GM12878 (cell line): ENCODE measurements around the gene OLFM1. TPM values are rescaled to one million over a fixed set of nuclear protein-coding genes. Genes with fewer than 3 reads are reported as not detected.

Experiments
- ATAC-seq: fragments of 200-7000 bp; cut with Tn5 transposase; 3 replicates; pipeline ENCODE4 v1.9.1; 2020; ENCODE audit warnings: mild to moderate bottlenecking, moderate library complexity
- BruUV-seq: library from RNA; stranded (reverse); fragments of 400-500 nt; replicated peaks from 2 replicates; lab custom pipeline; 2021; lab: Mats Ljungman, UMichigan
- CTCF ChIA-PET: fragments of 300-600 bp; sonication (Branson Sonifier 250); formaldehyde crosslinking; extraction: SDS; loops from one replicate; lab custom pipeline; 2021; ENCODE audit warnings: inconsistent platforms; lab: Yijun Ruan, JAX
- POLR2A ChIA-PET: fragments of 350-600 bp; formaldehyde crosslinking; extraction: SDS; loops from one replicate; lab custom pipeline; 2021; ENCODE audit warnings: inconsistent platforms; lab: Charles Lee
- RAD21 ChIA-PET: fragments of 300-600 bp; sonication (Branson Sonifier 250); formaldehyde crosslinking; loops from one replicate; lab custom pipeline; 2023; ENCODE audit warnings: antibody characterized with exemption; ENCODE audit not compliant: unreplicated experiment; lab: Charles Lee
- SMC1A ChIA-PET: fragments of 300-600 bp; sonication (Branson Sonifier 250); formaldehyde crosslinking; loops from one replicate; lab custom pipeline; 2023; ENCODE audit not compliant: unreplicated experiment, uncharacterized antibody; lab: Charles Lee
- DNase-seq: peaks from one replicate; pipeline ENCODE4 v3.0.0-alpha.2; 2011; ENCODE audit warnings: low read depth, low spot score
- FAIRE-seq: peaks from 3 replicates; lab custom pipeline; 2011; peaks lifted over from hg19 to GRCh38; lab: Jason Lieb, UNC
- H2AFZ ChIP-seq: 2 replicates; pipeline ENCODE4 v1.6.0; 2011; ENCODE audit warnings: low read depth, low read length, control low read depth; ENCODE audit not compliant: control insufficient read depth
- H3K27ac ChIP-seq: 2 replicates; pipeline ENCODE4 v1.5.1; 2011; ENCODE audit warnings: control low read depth; ENCODE audit not compliant: control insufficient read depth, insufficient read depth
- H3K27me3 ChIP-seq, 2 experiments: replicated peaks in 1 of 2; 2 replicates each; pipeline versions ENCODE4 v1.6.0 to v1.6.1; 2011; ENCODE audit warnings: low read length in 1 of 2; ENCODE audit not compliant: control insufficient read depth in 2 of 2, insufficient read depth in 2 of 2
- H3K36me3 ChIP-seq, 2 experiments: 2 replicates each; pipeline ENCODE4 v1.5.1; 2011; ENCODE audit warnings: low read length in 1 of 2; ENCODE audit not compliant: control insufficient read depth in 2 of 2, insufficient read depth in 2 of 2
- H3K4me1 ChIP-seq: 2 replicates; pipeline ENCODE4 v1.6.1; 2011; ENCODE audit warnings: mild to moderate bottlenecking, low read length, moderate library complexity, mixed read lengths; ENCODE audit not compliant: control insufficient read depth, insufficient read depth
- H3K4me2 ChIP-seq: 2 replicates; pipeline ENCODE4 v1.6.0; 2011; ENCODE audit warnings: control low read depth; ENCODE audit not compliant: control insufficient read depth, insufficient read depth
- H3K4me3 ChIP-seq: fragments of 200-600 bp; sonication (generic); 2 replicates; pipeline ENCODE4 v1.5.1; 2016
- H3K79me2 ChIP-seq: 2 replicates; pipeline ENCODE4 v1.6.0; 2011; ENCODE audit warnings: low read length; ENCODE audit not compliant: control insufficient read depth, insufficient read depth
- H3K9ac ChIP-seq: 2 replicates; pipeline ENCODE4 v1.8.0; 2011; ENCODE audit warnings: low read length, control low read depth, mixed read lengths; ENCODE audit not compliant: control insufficient read depth, insufficient read depth
- H3K9me3 ChIP-seq: replicated peaks from 3 replicates; pipeline ENCODE4 v1.5.1; 2011; ENCODE audit warnings: mild to moderate bottlenecking, low read length; ENCODE audit not compliant: control insufficient read depth, insufficient read depth
- H4K20me1 ChIP-seq: 2 replicates; pipeline ENCODE4 v1.6.0; 2011; ENCODE audit not compliant: control insufficient read depth, insufficient read depth
- BCL11A ChIP-seq: IDR thresholded peaks from 2 replicates; pipeline ENCODE4 v1.6.1; 2011; ENCODE audit warnings: low read depth, low read length
- CBFB ChIP-seq: IDR thresholded peaks from 2 replicates; pipeline ENCODE4 v1.6.1; 2016; ENCODE audit warnings: antibody characterized with exemption, low read depth
- CHD2 ChIP-seq: IDR thresholded peaks from 2 replicates; pipeline ENCODE4 v1.6.1; 2011; ENCODE audit warnings: low read depth, low read length, improper control_type of control experiment, borderline replicate concordance
- KAT2A ChIP-seq: conservative IDR thresholded peaks from 2 replicates; pipeline ENCODE4 v1.6.1; 2011; ENCODE audit warnings: low read depth, low read length; ENCODE audit not compliant: control insufficient read depth
- NFYB ChIP-seq: IDR thresholded peaks from 2 replicates; pipeline ENCODE4 v1.6.1; 2011; ENCODE audit warnings: low read depth, mild to moderate bottlenecking, low read length, improper control_type of control experiment, moderate library complexity; ENCODE audit not compliant: insufficient read depth
- PAX5 ChIP-seq: IDR thresholded peaks from 2 replicates; pipeline ENCODE4 v1.6.1; 2011; ENCODE audit warnings: low read depth, low read length, borderline replicate concordance
- RBBP5 ChIP-seq: fragments of 200-600 bp; sonication (generic); conservative IDR thresholded peaks from 2 replicates; pipeline ENCODE4 v1.6.1; 2016
- SMARCA5 ChIP-seq: fragments of 450-650 bp; IDR thresholded peaks from 2 replicates; pipeline ENCODE4 v1.6.1; 2017; ENCODE audit warnings: mild to moderate bottlenecking
- SUPT20H ChIP-seq: IDR thresholded peaks from 2 replicates; pipeline ENCODE4 v1.6.1; 2011; ENCODE audit warnings: low read depth, mild to moderate bottlenecking, low read length, moderate library complexity, borderline replicate concordance; ENCODE audit not compliant: control insufficient read depth
- TBL1XR1 ChIP-seq: IDR thresholded peaks from 2 replicates; pipeline ENCODE4 v1.6.1; 2012; ENCODE audit warnings: low read depth, low read length, improper control_type of control experiment
- ZBED1 ChIP-seq: IDR thresholded peaks from 2 replicates; pipeline ENCODE4 v1.6.1; 2016; ENCODE audit warnings: borderline replicate concordance
- WGBS: methylation state at CpG from one replicate; pipeline ENCODE4 v1.1.6; 2016; ENCODE audit warnings: low lambda C conversion rate; ENCODE audit not compliant: insufficient replicate concordance, insufficient coverage; ENCODE audit errors: missing lambda C conversion rate; 5-methylcytosine and 5-hydroxymethylcytosine counted together
- in situ Hi-C: fragments of 300-500 bp; cut with MboI; formaldehyde crosslinking; loops from 9 replicates; pipeline ENCODE4 v1.14.3; 2018; ENCODE audit warnings: mixed read lengths
- intact Hi-C: fragments of 100-400 bp; cut with micrococcal nuclease; formaldehyde crosslinking; loops from one replicate; pipeline ENCODE4 v1.14.2; 2022; ENCODE audit not compliant: unreplicated experiment
- polyA plus RNA-seq, 11 experiments: library from polyadenylated mRNA; depleted of rRNA in 4 of 11; unstranded in 6 of 11; stranded (reverse) in 5 of 11; fragments of >200 nt; fragmentation: Nextera tagmentation in 4 of 11; fragmentation: Illumina TruSeq in 1 of 11; extraction: Ambion mirVana in 4 of 11; extraction: Trizol in 1 of 11; gene quantifications; 1 replicate in 1 of 11; 2 replicates in 10 of 11; pipeline versions ENCODE4 v1.2.1 to v1.2.3, GENCODE V29; 2011 to 2016; ENCODE audit warnings: inconsistent platforms in 2 of 11, missing spikeins in 2 of 11, low read depth in 1 of 11
- total RNA-seq, 4 experiments: library from RNA; depleted of rRNA in 3 of 4; stranded (reverse); fragments of >200 nt in 3 of 4; fragmentation: Illumina TruSeq in 1 of 4; extraction: Trizol in 1 of 4; gene quantifications; 2 replicates each; pipeline versions ENCODE4 v1.2.1 to v1.2.3, GENCODE V29; 2013 to 2021
- TF ChIP-seq, protein P1 (sequence below): fragments of 450-650 bp; IDR thresholded peaks from 2 replicates; pipeline ENCODE4 v1.6.1; 2017; ENCODE audit warnings: low read depth, mild to moderate bottlenecking, moderate library complexity
- TF ChIP-seq, protein P2 (sequence below): IDR thresholded peaks from 2 replicates; pipeline ENCODE4 v1.6.1; 2012; ENCODE audit warnings: mild to moderate bottlenecking, low read depth, low read length

OLFM1 gene
- total and polyA plus RNA-seq, 10 of the 15 experiments (the other 5 are each of a cell fraction or from before 2014, with no cell fraction given): not detected

DNA sequence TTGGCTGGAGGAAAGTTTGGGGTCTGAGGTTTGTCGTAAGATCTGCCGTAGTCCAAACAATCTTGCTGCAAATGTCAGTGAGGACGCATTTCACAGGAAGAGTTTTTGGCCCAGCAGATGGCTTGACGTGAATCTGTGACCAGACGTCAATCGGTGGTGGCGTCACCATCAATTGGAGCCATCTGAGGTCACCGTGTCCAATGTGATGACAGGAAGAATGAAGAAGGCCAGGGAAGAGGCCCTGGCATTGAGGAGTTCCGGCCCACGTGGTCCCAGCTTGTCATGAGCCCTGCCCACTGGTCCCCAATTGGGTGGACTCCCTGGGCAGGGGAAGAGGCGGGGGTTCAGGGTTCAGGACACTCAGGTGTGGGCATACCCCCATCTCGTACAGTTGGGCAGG is 79.9 kb downstream of the OLFM1 start:
- Histone ChIP-seq H3K4me3 (no peak overlapping the region), H2AFZ (no peak overlapping the region), H3K36me3 (no peaks in the 10 kb centered on the region), H3K9me3 (no peaks in the 10 kb centered on the region), H3K79me2 (no peaks in the 10 kb centered on the region), H4K20me1 (no peaks in the 10 kb centered on the region), H3K27ac (no peak overlapping the region), H3K27me3 (peaks cover 0 to 2% of the 10 kb centered on the region in 2 experiments; a peak in 2 of 4 replicates), H3K4me1 (no peaks in the 10 kb centered on the region), H3K9ac (no peak overlapping the region), H3K4me2 (no peak overlapping the region)
- SMC1A ChIA-PET: no interaction called here
- intact Hi-C loops: no loop called here
- WGBS: 26% methylated on average over 12 of the region's 12 CpGs
- BruUV-seq: no TSS peak
- in situ Hi-C loops: no loop called here
- TF ChIP-seq NFYB: no peak
- TF ChIP-seq SMARCA5: no peak
- TF ChIP-seq RBBP5: no peak
- RAD21 ChIA-PET: no interaction called here
- CTCF ChIA-PET: no interaction called here
- DNase-seq (no peak), FAIRE-seq (no peak), ATAC-seq (no peak)
- POLR2A ChIA-PET: no interaction called here

DNA sequence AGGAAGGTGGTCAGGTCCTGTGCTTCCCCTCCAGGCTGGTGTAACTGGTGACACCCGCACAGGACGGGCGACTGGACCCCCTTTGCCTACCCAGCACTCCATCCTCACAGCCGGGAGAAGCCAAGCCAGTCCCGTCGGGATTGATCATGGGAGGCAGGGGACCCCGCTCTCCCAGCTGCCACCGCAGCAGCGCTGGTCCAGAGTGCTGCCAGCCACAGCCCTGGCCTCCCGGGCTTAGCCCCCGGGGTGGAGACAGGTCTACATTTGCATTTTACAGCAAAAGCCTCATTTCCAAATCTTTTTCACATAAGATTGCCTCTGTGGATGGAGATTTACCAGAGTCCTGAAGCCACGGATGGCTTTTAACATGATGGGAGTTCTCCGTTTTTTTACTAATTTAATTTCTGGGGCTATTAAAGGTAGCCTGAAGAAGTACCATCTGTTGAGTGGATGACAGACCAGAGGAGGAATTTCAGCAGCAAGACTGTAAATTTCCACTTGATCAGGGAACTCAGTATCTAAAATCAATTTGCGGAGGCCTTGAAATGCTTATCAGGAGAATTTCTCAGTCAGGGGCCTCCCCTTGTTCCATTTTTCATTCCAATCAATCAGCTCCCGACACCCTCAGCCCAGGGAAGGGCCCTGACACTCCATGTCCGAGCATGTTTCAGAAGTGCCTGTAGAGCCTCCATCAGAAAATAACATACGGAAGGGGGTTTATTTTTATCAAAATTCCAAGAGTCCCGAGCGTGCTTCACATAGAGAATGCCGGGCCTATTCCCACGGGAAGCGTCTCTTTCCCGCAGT is 80.6 kb downstream of the OLFM1 start:
- ChIA-PET SMC1A (no interaction called here), RAD21 (no interaction called here), POLR2A (no interaction called here), CTCF (no interaction called here)
- H2AFZ ChIP-seq: no peak overlapping the region
- no peaks in the 10 kb centered on the region for H4K20me1 ChIP-seq
- ATAC-seq: no peak
- H3K4me3 ChIP-seq: no peak overlapping the region
- no TSS peak for BruUV-seq
- H3K9ac ChIP-seq: no peak overlapping the region
- H3K79me2 ChIP-seq: no peaks in the 10 kb centered on the region
- H3K4me1 ChIP-seq: no peaks in the 10 kb centered on the region
- no peak overlapping the region for H3K4me2 ChIP-seq
- WGBS: 35% methylated on average over 23 of the region's 23 CpGs
- H3K27me3 ChIP-seq: peaks cover 0 to 2% of the 10 kb centered on the region in 2 experiments; a peak in 2 of 4 replicates
- no peak for DNase-seq
- no peaks in the 10 kb centered on the region for H3K9me3 ChIP-seq
- intact Hi-C loops (no loop called here), in situ Hi-C loops (no loop called here)
- FAIRE-seq: no peak
- H3K36me3 ChIP-seq: no peaks in the 10 kb centered on the region
- no peak overlapping the region for H3K27ac ChIP-seq
- TF ChIP-seq CBFB: no peak
- no peak for TF ChIP-seq PAX5
- TF ChIP-seq TBL1XR1: no peak
- no peak for TF ChIP-seq KAT2A
- TF ChIP-seq, protein P1, sequence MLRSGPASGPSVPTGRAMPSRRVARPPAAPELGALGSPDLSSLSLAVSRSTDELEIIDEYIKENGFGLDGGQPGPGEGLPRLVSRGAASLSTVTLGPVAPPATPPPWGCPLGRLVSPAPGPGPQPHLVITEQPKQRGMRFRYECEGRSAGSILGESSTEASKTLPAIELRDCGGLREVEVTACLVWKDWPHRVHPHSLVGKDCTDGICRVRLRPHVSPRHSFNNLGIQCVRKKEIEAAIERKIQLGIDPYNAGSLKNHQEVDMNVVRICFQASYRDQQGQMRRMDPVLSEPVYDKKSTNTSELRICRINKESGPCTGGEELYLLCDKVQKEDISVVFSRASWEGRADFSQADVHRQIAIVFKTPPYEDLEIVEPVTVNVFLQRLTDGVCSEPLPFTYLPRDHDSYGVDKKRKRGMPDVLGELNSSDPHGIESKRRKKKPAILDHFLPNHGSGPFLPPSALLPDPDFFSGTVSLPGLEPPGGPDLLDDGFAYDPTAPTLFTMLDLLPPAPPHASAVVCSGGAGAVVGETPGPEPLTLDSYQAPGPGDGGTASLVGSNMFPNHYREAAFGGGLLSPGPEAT: no peak
- TF ChIP-seq SUPT20H: no peak
- TF ChIP-seq, protein P2, sequence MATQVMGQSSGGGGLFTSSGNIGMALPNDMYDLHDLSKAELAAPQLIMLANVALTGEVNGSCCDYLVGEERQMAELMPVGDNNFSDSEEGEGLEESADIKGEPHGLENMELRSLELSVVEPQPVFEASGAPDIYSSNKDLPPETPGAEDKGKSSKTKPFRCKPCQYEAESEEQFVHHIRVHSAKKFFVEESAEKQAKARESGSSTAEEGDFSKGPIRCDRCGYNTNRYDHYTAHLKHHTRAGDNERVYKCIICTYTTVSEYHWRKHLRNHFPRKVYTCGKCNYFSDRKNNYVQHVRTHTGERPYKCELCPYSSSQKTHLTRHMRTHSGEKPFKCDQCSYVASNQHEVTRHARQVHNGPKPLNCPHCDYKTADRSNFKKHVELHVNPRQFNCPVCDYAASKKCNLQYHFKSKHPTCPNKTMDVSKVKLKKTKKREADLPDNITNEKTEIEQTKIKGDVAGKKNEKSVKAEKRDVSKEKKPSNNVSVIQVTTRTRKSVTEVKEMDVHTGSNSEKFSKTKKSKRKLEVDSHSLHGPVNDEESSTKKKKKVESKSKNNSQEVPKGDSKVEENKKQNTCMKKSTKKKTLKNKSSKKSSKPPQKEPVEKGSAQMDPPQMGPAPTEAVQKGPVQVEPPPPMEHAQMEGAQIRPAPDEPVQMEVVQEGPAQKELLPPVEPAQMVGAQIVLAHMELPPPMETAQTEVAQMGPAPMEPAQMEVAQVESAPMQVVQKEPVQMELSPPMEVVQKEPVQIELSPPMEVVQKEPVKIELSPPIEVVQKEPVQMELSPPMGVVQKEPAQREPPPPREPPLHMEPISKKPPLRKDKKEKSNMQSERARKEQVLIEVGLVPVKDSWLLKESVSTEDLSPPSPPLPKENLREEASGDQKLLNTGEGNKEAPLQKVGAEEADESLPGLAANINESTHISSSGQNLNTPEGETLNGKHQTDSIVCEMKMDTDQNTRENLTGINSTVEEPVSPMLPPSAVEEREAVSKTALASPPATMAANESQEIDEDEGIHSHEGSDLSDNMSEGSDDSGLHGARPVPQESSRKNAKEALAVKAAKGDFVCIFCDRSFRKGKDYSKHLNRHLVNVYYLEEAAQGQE: no peak
- no peak for TF ChIP-seq ZBED1
- TF ChIP-seq CHD2: no peak
- no peak for TF ChIP-seq BCL11A
